ENCODE measurements around the gene RELN.

RELN gene

DNA sequence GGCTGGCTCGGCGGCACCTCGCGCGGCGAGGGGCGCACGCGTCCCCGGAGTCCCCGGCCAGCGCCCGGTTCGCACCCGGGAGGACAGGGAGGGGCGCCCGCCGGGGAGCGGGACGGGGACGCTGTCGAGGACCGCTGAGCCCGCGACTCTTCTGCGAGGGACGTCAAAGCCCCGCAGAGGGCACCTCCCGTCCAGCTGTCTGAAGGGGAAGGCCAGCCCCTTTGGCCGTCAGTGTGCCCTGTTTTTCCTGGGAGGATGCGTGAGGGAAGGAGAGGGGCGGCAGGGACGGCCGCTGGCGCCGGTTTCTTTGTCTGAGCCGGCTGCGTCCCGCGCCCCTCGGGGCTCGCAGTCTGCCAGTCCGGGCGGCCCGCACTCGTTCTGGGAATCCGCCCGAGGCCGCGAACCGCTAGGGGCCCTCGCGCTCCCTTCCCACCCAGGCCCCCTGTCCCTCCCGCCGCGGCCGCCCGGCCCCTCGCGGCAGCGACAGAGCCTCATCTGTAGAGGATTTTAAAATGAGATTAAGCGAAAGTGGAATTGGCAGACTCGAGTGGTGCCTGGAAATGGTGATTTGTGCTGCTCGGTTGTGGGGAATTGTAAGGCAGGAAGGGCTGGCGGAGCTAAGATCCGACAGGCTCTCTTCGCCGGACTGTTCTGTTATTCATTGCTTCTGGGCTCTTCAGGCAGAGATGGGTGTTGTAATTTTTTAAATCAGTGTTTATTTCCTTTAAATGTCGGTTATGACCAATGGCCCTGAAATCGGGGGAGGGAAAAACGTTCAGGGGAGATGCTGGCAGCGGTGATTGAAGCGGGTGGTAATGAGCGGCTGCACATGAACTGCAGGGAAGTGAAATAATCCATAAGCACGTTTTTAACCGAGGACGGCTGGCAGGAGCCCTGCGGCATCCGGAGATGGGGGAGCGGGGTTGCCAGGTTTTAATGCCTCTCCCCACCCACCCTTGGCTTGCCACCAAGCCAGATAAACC, 618 bp upstream of the RELN start:
- no peak for DNase-seq

DNA sequence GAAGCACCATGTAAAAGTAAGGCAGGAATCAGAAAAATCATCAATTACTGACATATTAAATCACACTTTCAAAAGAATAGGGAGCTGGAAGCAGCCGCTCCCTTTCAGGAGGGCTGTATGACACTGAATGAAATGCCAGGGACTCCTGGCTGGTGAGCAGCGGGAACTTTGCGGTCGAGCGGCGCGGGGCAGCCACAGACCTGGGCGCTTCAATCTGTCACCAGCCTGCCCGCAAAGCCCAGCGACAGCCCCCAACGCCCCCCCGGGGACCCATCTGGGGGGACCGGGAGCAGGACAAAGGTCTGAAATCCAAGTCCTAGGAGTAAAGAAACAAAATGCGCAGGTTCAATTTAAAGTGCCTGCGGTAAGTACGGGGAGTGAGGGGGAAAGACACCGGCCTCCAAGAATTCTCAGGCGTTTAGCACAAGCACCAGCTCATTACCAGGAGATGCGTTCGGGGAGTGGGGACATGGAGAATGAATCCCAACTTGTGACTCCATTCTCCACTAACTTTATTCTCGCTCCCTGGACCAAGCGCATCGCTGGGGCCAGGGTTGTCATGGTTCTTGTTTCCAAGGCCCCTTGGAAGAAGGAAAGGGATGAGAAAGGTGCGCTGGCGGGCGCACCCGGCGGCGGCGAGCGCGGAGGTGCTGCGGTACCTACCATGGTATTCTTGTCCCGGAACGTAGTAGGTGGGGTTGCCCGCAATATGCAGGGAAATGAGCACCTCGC, 824 bp downstream of the RELN start:
- DNase-seq, result no peak

DNA sequence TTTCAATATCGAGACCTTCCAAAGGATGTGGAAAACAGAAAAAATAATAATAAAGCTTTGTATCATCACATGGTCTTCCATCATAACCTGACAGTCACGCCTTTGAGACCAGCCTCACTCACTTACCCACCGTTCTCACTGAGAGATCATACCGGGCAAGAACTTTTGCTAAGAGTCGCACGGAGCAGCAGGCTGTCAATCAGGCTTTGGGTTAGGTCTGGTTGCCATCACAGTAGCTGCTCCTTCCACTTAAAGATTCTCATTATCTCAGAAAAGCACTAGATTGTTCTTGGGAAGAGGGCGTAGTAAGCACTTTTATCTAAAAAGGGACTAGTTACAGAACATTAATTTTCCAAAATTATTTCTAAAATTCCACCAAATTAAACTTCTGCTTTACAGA, 2.0 kb downstream of the RELN start:
- DNase-seq, result no peak

GRCh38 chr7:103985565-103986126, 3.8 kb downstream of the RELN start:
- no peak for DNase-seq

- no peak for DNase-seq
Observed at GRCh38 chr7:103984050-103984449, 5.4 kb downstream of the RELN start.

- DNase-seq, result no peak
Observed at GRCh38 chr7:103983201-103983977, 6.1 kb downstream of the RELN start.

DNA sequence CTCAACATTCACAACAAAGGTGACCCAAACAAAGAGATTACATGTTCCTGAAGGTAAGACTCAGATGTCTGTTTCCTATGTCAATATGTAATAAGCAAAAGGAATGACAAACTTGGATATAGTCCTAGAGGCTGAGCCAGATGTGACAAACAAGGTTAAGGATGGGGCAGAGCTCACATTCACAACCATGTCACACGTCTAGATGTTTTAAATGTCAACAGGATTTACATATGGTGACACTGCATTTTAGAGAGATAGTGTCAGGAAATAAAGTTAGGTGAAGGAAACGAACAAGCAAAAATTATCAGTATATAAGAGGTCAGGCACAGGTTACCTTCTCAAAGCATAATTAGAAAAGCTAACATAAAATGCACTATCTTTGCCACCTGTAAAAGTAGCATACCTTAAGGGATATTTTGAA, 8.4 kb downstream of the RELN start:
- no peak for DNase-seq

- no peak for DNase-seq
Observed at GRCh38 chr7:103972779-103973434, 16.6 kb downstream of the RELN start.

- DNase-seq, result no peak
Observed at GRCh38 chr7:103967401-103967800, 22.1 kb downstream of the RELN start.

GRCh38 chr7:103966593-103967277, 22.7 kb downstream of the RELN start:
- no peak for DNase-seq

- no peak for DNase-seq
Observed at GRCh38 chr7:103964269-103964668, 25.2 kb downstream of the RELN start.

DNA sequence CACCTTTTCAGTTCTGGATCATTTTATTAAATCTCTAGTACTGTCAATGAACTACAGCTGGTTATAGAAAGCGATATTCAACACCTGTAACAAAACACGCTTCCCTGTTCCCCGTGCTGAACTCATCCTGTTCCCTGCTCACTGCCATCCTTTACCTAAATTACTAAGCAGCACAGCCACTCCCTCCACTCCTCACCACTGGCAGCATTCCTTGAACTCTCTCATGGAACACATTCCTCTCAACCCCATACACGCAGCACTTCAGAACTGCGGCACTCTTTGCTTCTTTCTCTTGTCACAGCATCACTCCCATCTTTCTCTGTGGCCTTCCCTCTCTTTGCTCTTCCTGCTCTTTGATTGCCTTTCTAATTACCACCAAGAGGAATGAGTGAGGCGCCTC, 27.4 kb downstream of the RELN start:
- DNase-seq, result no peak

DNA sequence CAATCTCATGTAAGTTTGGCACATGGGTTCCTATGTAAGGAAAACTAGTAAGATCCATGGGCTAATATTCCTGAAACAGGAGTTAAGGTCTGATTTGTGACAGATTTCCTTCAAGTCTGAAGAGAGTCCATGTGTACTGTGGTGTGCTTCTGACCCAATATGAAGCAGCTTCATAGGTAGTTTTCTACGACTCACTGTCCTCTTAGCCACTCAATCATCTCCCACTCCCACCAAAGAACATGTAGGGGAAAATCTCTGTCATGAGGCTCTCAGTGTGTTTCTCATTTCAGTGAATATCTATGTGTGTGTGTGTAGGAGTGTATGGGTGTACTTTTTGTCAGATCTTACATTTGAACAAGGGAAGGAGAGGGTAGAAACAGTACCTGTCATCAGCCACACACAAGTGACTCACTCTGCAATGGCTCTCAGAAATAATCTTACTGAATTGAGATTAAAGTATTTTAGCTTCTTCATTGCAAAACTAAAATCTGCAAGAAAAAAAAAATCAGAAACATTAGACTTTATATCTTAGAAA, 31.1 kb downstream of the RELN start:
- DNase-seq, result no peak

DNA sequence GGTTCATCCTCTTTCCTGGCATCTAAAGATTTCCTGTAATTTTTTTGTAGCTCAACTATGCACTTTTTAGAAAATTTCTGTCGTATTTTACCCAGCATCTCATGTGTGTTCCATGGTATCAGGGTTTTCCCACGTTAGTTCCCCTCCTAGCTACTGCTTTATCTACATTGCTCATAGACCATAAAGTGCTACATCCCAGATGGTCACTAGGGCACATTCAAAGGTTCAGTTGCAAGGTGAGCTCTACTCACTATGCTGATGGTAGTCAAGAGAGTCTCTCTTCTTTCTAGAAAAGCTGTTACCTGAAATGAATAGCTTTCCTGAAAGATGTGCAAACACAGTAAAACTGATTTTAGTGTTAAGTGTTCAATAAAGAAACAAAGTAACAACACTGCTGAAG, 33.5 kb downstream of the RELN start:
- no peak for DNase-seq

GRCh38 chr7:103952408-103952807, 37.0 kb downstream of the RELN start:
- DNase-seq, result no peak

- no peak for DNase-seq
Observed at GRCh38 chr7:103951311-103951710, 38.1 kb downstream of the RELN start.

DNA sequence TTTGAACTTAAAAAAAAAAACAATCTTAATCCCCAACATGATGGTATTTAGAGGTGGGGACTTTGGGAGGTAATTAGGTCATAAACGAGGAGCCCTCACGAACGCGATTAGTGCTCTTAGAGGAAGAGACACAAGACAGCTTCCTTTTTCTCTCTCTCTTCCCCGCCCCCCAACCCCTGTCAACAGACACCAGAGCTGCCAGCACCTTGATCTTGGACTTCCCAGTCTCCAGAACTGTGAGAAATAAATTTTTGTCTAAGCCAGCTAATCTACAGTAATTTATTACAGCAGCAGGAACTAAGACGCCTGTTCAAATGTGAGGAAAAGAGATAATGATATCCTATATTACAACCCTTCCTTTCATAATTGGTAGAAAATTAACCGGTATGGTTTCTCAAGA, 40.1 kb downstream of the RELN start:
- no peak for DNase-seq

GRCh38 chr7:103947026-103947655, 42.3 kb downstream of the RELN start:
- DNase-seq, result no peak

- DNase-seq, result no peak
Observed at GRCh38 chr7:103944230-103944900, 45.1 kb downstream of the RELN start.

GRCh38 chr7:103941976-103942375, 47.5 kb downstream of the RELN start:
- DNase-seq, result no peak
